Astrocyte (in vitro differentiated cells and primary cell): ENCODE measurements around the gene IP6K2. TPM values are rescaled to one million over a fixed set of nuclear protein-coding genes. Genes with fewer than 3 reads are reported as not detected.

Experiments
- DNase-seq: peaks from one replicate; pipeline ENCODE4 v3.0.0-alpha.2; 2010; ENCODE audit warnings: low read depth
- FAIRE-seq: peaks from 2 replicates; lab custom pipeline; 2011; peaks lifted over from hg19 to GRCh38; lab: Jason Lieb, UNC
- H2AFZ ChIP-seq: 2 replicates; pipeline ENCODE4 v1.6.0; 2012; ENCODE audit warnings: low read depth, low read length, inconsistent platforms
- H3K27ac ChIP-seq: 2 replicates; pipeline ENCODE4 v1.5.1; 2011; ENCODE audit warnings: low read depth, low read length, inconsistent platforms
- H3K27me3 ChIP-seq: 2 replicates; pipeline ENCODE4 v1.6.0; 2011; ENCODE audit warnings: low read length, inconsistent platforms; ENCODE audit not compliant: insufficient read depth
- H3K36me3 ChIP-seq: 2 replicates; pipeline ENCODE4 v1.5.1; 2011; ENCODE audit warnings: low read length, inconsistent platforms; ENCODE audit not compliant: insufficient read depth
- H3K4me1 ChIP-seq: 2 replicates; pipeline ENCODE4 v1.5.1; 2011; ENCODE audit warnings: low read length, inconsistent platforms; ENCODE audit not compliant: insufficient read depth
- H3K4me2 ChIP-seq: 2 replicates; pipeline ENCODE4 v1.6.0; 2012; ENCODE audit warnings: low read length, inconsistent platforms
- H3K4me3 ChIP-seq: 2 replicates; pipeline ENCODE4 v1.5.1; 2011; ENCODE audit warnings: low read depth, mild to moderate bottlenecking, low read length, inconsistent platforms; ENCODE audit not compliant: insufficient read depth
- H3K79me2 ChIP-seq: 2 replicates; pipeline ENCODE4 v1.6.0; 2012; ENCODE audit warnings: mild to moderate bottlenecking, low read length, inconsistent platforms; ENCODE audit not compliant: insufficient read depth
- H3K9ac ChIP-seq: 2 replicates; pipeline ENCODE4 v1.6.0; 2012; ENCODE audit warnings: mild to moderate bottlenecking, low read length, inconsistent platforms
- H3K9me3 ChIP-seq: 2 replicates; pipeline ENCODE4 v1.5.1; 2012; ENCODE audit warnings: low read depth, mild to moderate bottlenecking, low read length, inconsistent platforms; ENCODE audit not compliant: insufficient read depth
- H4K20me1 ChIP-seq: 2 replicates; pipeline ENCODE4 v1.6.0; 2012; ENCODE audit warnings: low read length, inconsistent platforms; ENCODE audit not compliant: insufficient read depth
- H3K27ac Mint-ChIP-seq: one replicate; pipeline ENCODE4 v1.8.0; 2021; ENCODE audit warnings: mild to moderate bottlenecking, mixed read lengths; ENCODE audit not compliant: unreplicated experiment
- H3K27me3 Mint-ChIP-seq: one replicate; pipeline ENCODE4 v1.8.0; 2021; ENCODE audit warnings: low read depth, mixed read lengths; ENCODE audit not compliant: unreplicated experiment
- H3K36me3 Mint-ChIP-seq: one replicate; pipeline ENCODE4 v1.8.0; 2021; ENCODE audit warnings: low read depth, mixed read lengths; ENCODE audit not compliant: unreplicated experiment
- H3K4me1 Mint-ChIP-seq: one replicate; pipeline ENCODE4 v1.8.0; 2021; ENCODE audit warnings: low read depth, mixed read lengths; ENCODE audit not compliant: unreplicated experiment
- H3K4me3 Mint-ChIP-seq: one replicate; pipeline ENCODE4 v1.8.0; 2021; ENCODE audit warnings: mild to moderate bottlenecking, moderate library complexity, mixed read lengths; ENCODE audit not compliant: unreplicated experiment
- H3K9me3 Mint-ChIP-seq: one replicate; pipeline ENCODE4 v1.8.0; 2021; ENCODE audit warnings: mild to moderate bottlenecking, mixed read lengths; ENCODE audit not compliant: unreplicated experiment
- CTCF ChIP-seq: IDR thresholded peaks from 2 replicates; pipeline ENCODE4 v1.5.1; 2011; ENCODE audit warnings: low read depth, mild to moderate bottlenecking, inconsistent platforms, low read length, moderate library complexity; ENCODE audit not compliant: insufficient read depth
- EZH2 ChIP-seq: IDR thresholded peaks from 2 replicates; pipeline ENCODE4 v1.6.1; 2012; ENCODE audit warnings: mild to moderate bottlenecking, low read length, inconsistent platforms; ENCODE audit not compliant: insufficient read depth
- total RNA-seq: library from RNA; stranded (reverse); gene quantifications from 2 replicates; pipeline ENCODE4 v1.2.1, GENCODE V29; 2021

IP6K2 gene
- total RNA-seq, 1 donor from 2014 or later = 104 TPM

- peaks cover 23% of the 10 kb centered on the region for H3K36me3 Mint-ChIP-seq
- no peak for FAIRE-seq
- H4K20me1 ChIP-seq = peaks cover 91% of the 10 kb centered on the region
- peaks cover 27% of the 10 kb centered on the region for H3K4me1 ChIP-seq
- H3K4me3 ChIP-seq = peak overlapping the region; percentile 54
- H3K9ac ChIP-seq = peak overlapping the region; percentile 84
- no peaks in the 10 kb centered on the region for H3K9me3 ChIP-seq
- peak overlapping the region; percentile 87 for H3K4me2 ChIP-seq
- TF ChIP-seq CTCF = no peak
- no peak for TF ChIP-seq EZH2
- H3K4me1 Mint-ChIP-seq = peaks cover 38% of the 10 kb centered on the region
- no peaks in the 10 kb centered on the region for H3K27me3 ChIP-seq
- peaks cover 85% of the 10 kb centered on the region for H3K79me2 ChIP-seq
- H3K27ac ChIP-seq = peak overlapping the region; percentile 95
- DNase-seq = peak; percentile 82
- H3K27me3 Mint-ChIP-seq = no peaks in the 10 kb centered on the region
- H3K9me3 Mint-ChIP-seq = no peaks in the 10 kb centered on the region
- H3K4me3 Mint-ChIP-seq = peak overlapping the region; percentile 71
- H2AFZ ChIP-seq = no peak overlapping the region
- H3K27ac Mint-ChIP-seq = peak overlapping the region; percentile 96
- peaks cover 44% of the 10 kb centered on the region for H3K36me3 ChIP-seq
Measured at GRCh38 chr3:48694610-48695392, 22.2 kb downstream of the IP6K2 start.

- Histone ChIP-seq H3K79me2 (peaks cover 84% of the 10 kb centered on the region), H3K4me3 (peak overlapping the region; percentile 54), H3K36me3 (peaks cover 44% of the 10 kb centered on the region), H3K9me3 (no peaks in the 10 kb centered on the region), H3K4me1 (peaks cover 27% of the 10 kb centered on the region), H3K9ac (peak overlapping the region; percentile 84), H3K27me3 (no peaks in the 10 kb centered on the region), H4K20me1 (peaks cover 91% of the 10 kb centered on the region), H3K27ac (peak overlapping the region; percentile 95), H2AFZ (no peak overlapping the region), H3K4me2 (peak overlapping the region; percentile 87)
- peaks cover 20% of the 10 kb centered on the region for H3K36me3 Mint-ChIP-seq
- H3K27me3 Mint-ChIP-seq = no peaks in the 10 kb centered on the region
- FAIRE-seq (no peak), DNase-seq (no peak)
- H3K27ac Mint-ChIP-seq = peak overlapping the region; percentile 81
- TF ChIP-seq EZH2 = no peak
- TF ChIP-seq CTCF = no peak
- no peaks in the 10 kb centered on the region for H3K9me3 Mint-ChIP-seq
- peaks cover 38% of the 10 kb centered on the region for H3K4me1 Mint-ChIP-seq
- peak overlapping the region; percentile 45 for H3K4me3 Mint-ChIP-seq
Measured at GRCh38 chr3:48693826-48694225, 23.2 kb downstream of the IP6K2 start.

GRCh38 chr3:48692551-48692950, 24.5 kb downstream of the IP6K2 start:
- TF ChIP-seq EZH2 (no peak), CTCF (no peak)
- H3K4me1 ChIP-seq = peaks cover 27% of the 10 kb centered on the region
- Mint-ChIP-seq H3K27ac (no peak overlapping the region), H3K4me3 (no peak overlapping the region), H3K4me1 (peaks cover 38% of the 10 kb centered on the region), H3K9me3 (no peaks in the 10 kb centered on the region), H3K27me3 (no peaks in the 10 kb centered on the region), H3K36me3 (peaks cover 23% of the 10 kb centered on the region)
- DNase-seq = no peak
- H3K4me3 ChIP-seq = no peak overlapping the region
- H3K9me3 ChIP-seq = no peaks in the 10 kb centered on the region
- H4K20me1 ChIP-seq = peaks cover 91% of the 10 kb centered on the region
- no peak for FAIRE-seq
- peaks cover 54% of the 10 kb centered on the region for H3K36me3 ChIP-seq
- H3K27ac ChIP-seq = no peak overlapping the region
- no peaks in the 10 kb centered on the region for H3K27me3 ChIP-seq
- no peak overlapping the region for H2AFZ ChIP-seq
- peaks cover 80% of the 10 kb centered on the region for H3K79me2 ChIP-seq
- no peak overlapping the region for H3K4me2 ChIP-seq
- H3K9ac ChIP-seq = peak overlapping the region; percentile 24
